NCI-H69 (cell line): ENCODE data around the gene DOCK1.

Experiments
- DNase-seq: peaks from one replicate; lab custom pipeline; 2025; lab: John Stamatoyannopoulos, UW

Gene DOCK1

DNA sequence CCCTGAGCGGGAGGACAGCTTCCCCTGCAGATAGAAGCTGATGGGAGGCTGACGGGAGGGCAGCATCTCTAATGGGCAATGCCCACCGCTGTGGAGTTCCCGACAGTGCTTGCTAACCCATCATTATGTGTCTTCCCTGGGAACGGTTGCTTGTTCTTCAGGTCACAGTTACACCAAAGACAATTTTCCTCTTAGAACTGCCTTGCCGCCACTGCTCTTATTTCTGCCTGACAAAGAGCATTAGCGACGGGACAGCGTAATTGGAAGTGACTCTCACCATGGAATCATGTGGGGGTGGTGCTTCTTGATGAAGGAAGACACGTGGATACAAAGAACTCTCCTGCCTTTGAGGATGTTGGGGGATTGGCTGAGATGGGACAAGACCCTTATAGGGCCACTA, 562.6 kb downstream of the DOCK1 start:
- DNase-seq, result no peak

DNA sequence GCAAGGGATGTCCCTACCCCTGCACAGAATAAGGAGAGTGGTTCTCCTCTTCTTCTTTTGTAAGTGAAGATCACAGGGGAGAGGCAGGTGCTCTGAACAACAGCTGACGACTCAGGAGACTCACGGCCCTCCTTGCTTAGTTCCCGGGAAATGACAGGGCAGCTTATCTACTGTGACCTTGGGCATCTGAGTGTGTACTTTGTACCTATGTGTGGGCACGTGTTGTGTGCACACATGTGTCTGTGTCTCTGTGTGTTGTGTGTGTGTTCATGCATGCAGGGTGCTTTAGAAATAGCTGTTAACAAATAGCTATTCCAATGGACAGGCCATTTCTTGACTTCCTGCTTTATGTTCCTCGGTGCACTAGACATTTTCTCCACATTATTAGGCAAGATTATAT, 563.4 kb downstream of the DOCK1 start:
- no peak for DNase-seq

DNA sequence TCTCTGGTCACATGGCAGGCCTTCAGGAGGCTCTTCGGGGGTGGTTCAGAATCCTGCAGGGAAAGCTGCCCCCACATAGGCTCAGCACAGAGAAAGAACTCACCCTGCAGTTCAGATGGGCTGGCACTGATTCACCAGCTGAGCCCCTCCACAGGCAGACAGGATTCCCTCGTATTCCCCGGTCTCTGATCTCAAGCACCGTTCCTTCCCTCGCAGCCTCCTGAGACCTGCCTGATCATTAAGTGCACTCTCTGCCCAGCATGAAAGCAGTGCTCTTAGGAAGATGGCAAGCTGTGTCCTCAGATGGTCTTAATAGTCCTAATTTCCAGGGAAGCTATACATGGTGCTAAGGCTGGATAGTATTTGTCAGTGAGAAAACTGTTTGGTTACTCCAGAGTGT, 565.7 kb downstream of the DOCK1 start:
- no peak for DNase-seq

DNA sequence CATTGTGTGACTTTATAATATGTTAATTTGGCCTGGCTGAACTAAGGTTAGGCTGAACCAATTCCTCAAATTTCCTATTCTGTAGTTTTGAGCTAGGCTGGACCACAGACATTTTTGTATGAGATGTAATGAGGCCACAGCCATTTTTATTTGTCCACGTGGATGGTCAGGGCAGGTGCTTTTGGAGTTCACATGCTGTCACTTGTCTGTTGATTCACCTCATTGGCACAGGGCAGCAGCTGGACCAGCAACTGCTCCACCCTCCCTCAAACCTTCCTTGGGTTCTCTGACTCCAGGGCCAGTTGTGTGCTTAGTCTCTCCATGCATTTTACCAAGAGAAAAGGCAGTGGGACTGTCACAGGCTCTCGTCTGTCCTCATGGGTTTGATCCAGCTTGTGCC, 567.7 kb downstream of the DOCK1 start:
- no peak for DNase-seq

DNA sequence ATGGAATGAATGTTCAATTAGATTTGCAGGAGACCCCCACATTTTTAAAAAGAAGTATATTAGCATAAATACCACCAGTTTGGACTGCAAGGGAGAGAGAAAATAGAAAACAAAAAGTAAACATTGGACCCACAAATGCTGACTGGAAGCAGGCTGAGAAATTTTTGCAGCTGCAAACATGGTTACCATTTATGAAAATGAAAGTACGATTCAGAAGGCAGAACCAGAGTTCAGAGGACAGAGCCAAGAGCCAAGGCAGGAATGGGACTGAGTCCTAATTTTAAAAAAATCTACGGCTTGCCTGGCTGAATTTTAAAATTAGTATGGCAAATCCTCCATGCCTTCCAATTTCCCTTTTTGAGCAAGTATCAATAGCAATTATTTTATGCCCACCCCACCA, 569.3 kb downstream of the DOCK1 start:
- DNase-seq, result no peak

DNA sequence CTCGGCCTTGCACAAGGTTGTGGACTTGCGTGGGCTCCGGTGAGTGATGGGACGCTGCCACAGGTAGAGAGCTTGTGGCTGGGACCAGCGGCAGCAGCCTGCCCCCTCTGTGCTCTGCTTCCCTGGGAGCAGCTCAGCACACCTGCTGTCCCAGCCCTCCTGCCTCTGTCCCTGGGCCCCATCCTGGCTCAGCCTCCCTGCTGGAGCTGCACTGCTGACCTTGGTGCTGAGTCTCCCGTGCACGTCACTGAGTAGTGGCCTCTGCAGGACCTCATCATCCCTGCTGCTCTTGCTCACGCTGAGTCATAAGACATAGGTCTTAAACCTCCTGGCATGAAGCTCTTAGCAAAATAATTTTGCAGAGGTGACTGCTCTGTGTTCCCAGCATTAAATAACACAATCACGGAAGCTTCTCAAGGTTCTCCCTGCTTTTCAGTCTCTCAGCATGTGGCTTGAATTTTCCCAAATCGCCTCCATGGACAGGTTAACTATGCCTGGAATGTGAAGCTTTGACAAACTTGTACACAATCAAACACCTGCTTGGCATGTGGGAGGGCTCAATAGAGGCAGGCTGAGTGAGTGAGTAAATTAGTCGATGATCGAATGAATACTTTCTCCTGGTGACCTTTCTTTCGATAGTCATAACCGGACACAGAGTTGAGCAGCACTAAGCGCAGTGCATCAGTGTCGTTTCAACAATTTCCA, 580.1 kb downstream of the DOCK1 start:
- no peak for DNase-seq

DNA sequence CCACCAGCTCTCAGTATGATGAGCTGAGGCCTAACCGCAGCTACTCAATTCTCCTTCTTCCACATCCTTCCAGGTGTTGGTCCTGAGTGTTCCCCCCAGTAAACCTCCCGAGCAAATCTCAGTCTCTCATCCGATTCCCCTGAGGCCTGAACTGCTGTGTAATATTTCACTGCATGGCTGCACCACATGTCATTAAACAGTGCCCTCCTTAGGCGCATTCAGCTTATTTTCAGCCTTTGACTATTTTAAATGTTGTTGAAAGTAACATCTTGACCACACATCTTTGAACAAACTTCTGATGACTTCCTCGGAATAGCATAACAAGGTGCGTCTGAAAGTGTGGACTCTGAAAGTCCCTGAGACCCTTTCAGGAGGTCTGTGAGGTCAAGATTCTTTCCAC, 581.1 kb downstream of the DOCK1 start:
- no peak for DNase-seq

DNA sequence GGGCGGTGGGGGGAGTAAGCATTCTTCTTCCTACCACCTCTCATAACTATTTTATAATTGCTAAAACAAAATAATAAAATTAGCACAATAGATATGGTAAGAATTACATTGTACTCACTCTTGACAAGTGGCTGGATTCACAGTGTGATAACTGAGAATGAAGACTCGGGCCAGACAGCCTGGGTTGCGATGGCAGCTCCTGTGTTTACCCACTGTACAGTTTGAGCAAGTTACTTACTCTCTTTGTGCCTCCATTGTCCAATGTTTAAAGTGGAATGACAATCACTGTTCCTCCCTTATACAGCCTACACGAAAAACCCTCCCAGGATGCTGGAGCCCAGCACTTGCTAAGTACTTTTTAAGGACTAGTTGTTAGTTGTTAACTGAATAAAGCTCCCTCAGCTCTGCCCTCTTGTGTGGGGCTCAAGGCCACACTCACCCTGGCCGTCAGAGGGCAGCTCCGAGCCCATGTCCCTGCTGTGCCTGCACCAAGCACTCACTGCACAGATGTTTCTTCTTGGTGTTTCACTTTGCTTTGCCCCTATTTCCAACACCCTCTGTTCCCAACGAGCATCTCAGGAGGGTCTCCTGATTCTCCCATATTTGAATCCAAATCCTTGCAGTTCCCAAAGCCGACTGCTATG, 587.5 kb downstream of the DOCK1 start:
- no peak for DNase-seq

DNA sequence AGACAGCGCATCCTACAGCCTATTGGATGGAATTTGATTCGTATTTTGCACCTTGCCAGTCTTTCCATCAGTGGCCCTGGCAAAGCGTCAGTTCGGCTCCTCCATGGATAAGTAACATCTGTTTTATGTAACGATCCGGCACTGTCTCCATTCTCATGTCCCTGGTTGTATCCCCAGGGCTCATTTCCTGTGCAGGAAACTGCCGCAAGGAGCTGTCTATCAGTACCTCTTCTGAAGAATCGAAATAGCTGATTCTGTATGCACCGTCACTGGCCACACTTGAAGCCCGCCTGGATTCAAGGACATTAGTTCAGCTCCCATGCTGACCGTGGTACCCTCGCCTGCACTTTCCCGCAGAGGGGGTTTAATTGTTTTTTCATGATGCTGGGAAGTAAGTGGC, 590.8 kb downstream of the DOCK1 start:
- no peak for DNase-seq

DNA sequence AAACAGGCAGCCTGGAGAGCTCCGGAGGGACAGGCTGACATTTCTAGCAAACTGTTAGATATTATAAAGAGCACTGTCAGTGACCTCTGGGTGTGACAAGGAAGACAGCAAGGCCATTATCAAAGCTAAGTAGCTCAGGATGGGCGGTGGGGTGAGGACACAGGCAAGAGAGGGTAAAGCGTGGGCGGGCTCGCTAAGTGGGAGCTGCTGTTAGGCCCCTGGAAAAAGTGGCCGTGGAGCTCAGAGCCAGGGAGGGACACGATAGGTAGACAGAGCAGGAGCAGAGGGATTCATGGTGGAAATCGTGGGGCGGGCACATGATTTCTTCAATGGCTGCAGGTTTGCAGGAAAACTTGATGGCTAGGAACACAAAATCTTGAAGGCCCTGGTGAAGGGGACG, 592.5 kb downstream of the DOCK1 start:
- no peak for DNase-seq

DNA sequence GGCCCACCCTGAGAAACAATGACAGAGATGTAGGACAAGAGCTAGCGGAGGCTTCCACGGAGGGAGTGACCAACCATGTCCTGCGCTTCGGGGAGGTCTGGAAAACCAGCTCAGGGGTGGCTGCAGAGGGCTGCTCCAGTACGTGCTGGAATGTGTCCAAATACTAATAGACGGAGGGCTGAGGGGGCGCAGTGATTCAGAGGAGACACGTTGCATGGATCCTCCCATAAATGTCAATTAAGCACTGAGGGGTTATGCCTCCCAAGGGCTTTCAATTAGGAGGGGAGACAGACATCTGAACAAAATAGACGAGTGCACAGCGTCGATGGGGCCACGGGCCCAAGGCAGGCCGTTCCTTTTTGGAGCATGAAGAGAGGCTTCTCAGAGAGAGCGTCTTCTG, 592.9 kb downstream of the DOCK1 start:
- no peak for DNase-seq

DNA sequence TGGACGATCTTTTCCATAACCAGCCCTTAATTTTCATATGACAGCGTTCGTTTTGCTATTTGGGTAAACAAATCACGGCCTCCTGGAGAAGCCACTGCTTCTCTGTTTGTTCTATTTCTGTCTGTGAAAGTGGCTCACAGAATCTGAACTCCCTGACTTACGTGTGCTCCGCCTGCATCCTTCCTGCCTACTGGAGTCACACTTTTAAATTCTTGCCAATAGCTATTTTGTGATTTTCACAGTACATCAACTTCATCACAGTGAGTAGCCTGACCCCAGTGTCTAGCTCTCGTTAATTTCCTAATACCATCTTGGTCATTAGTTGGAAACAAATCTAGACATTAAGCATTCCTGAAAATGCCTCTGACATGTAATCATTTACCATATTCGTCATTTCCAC, 594.9 kb downstream of the DOCK1 start:
- DNase-seq, result no peak
